HepG2 (cell line): ENCODE results near the gene DSEL. TPM values are rescaled to one million over a fixed set of nuclear protein-coding genes. Genes with fewer than 3 reads are reported as not detected.
A peak's percentile ranks its signal among the peaks of the same experiment; 100 is the strongest.

ENCODE experiments used
- BHLHE40 ChIP-seq: IDR thresholded peaks from 2 replicates; pipeline ENCODE4 v1.6.1; 2011; ENCODE audit warnings: low read length, improper control_type of control experiment
- CBX1 ChIP-seq: IDR thresholded peaks from one replicate; pipeline ENCODE4 v1.6.1; 2016; ENCODE audit warnings: antibody characterized with exemption, low read depth
- EHMT2 ChIP-seq: fragments of 200-600 bp; sonication (generic); IDR thresholded peaks from 2 replicates; pipeline ENCODE4 v1.7.0; 2017; ENCODE audit warnings: antibody characterized with exemption, low read depth, low read length, borderline replicate concordance
- FOXA3 ChIP-seq: IDR thresholded peaks from 2 replicates; pipeline ENCODE4 v1.6.1; 2016; ENCODE audit warnings: missing genetic modification reagents, missing compliant biosample characterization
- GABPB1 ChIP-seq: IDR thresholded peaks from 2 replicates; pipeline ENCODE4 v1.6.1; 2016; ENCODE audit warnings: mild to moderate bottlenecking, missing genetic modification reagents, moderate library complexity, missing compliant biosample characterization
- HES4 ChIP-seq: sonication (generic); formaldehyde crosslinking; IDR thresholded peaks from 2 replicates; pipeline ENCODE4 v1.9.0; 2021; ENCODE audit warnings: mild to moderate bottlenecking, missing genetic modification reagents, borderline replicate concordance
- HNRNPUL1 ChIP-seq: fragments of 200-400 bp; formaldehyde crosslinking; IDR thresholded peaks from 2 replicates; pipeline ENCODE4 v1.6.1; 2017; ENCODE audit warnings: low read depth, mild to moderate bottlenecking, low read length, moderate library complexity
- POLR2A ChIP-seq, 2 experiments: IDR thresholded peaks; 2 replicates each; pipeline ENCODE4 v1.6.1; 2011; ENCODE audit warnings: low read depth in 2 of 2, low read length in 2 of 2, mild to moderate bottlenecking in 1 of 2, moderate library complexity in 1 of 2; ENCODE audit not compliant: insufficient read depth in 1 of 2
- SMAD1 ChIP-seq: sonication (generic); formaldehyde crosslinking; IDR thresholded peaks from 2 replicates; pipeline ENCODE4 v1.4.0; 2020; ENCODE audit warnings: missing genetic modification reagents, low read depth, mild to moderate bottlenecking, borderline replicate concordance
- SOX5 ChIP-seq: IDR thresholded peaks from 2 replicates; pipeline ENCODE4 v1.6.1; 2016; ENCODE audit warnings: borderline replicate concordance
- SP140L ChIP-seq: sonication (generic); formaldehyde crosslinking; IDR thresholded peaks from 2 replicates; pipeline ENCODE4 v1.4.0; 2020; ENCODE audit warnings: missing genetic modification reagents, borderline replicate concordance
- SP4 ChIP-seq: sonication (generic); formaldehyde crosslinking; IDR thresholded peaks from 2 replicates; pipeline ENCODE4 v1.8.1; 2023; ENCODE audit warnings: mild to moderate bottlenecking, missing genetic modification reagents
- TAF1 ChIP-seq: sonication (generic); formaldehyde crosslinking; IDR thresholded peaks from 2 replicates; pipeline ENCODE4 v1.4.0; 2020; ENCODE audit warnings: missing genetic modification reagents
- TAF15 ChIP-seq: fragments of 200-400 bp; formaldehyde crosslinking; IDR thresholded peaks from one replicate; pipeline ENCODE4 v1.6.1; 2018; ENCODE audit warnings: mild to moderate bottlenecking, low read depth, low read length; ENCODE audit not compliant: poor library complexity, severe bottlenecking
- TBL1XR1 ChIP-seq: fragments of 150-350 bp; IDR thresholded peaks from 2 replicates; pipeline ENCODE4 v1.6.1; 2014; ENCODE audit warnings: borderline replicate concordance, low read length; ENCODE audit not compliant: partially characterized antibody
- TBX2 ChIP-seq: sonication (generic); formaldehyde crosslinking; IDR thresholded peaks from 2 replicates; pipeline ENCODE4 v1.5.0; 2020; ENCODE audit warnings: missing genetic modification reagents, mild to moderate bottlenecking, borderline replicate concordance
- TEAD2 ChIP-seq: sonication (generic); formaldehyde crosslinking; IDR thresholded peaks from 2 replicates; pipeline ENCODE4 v1.9.0; 2021; ENCODE audit warnings: missing genetic modification reagents
- ZBTB8A ChIP-seq: sonication (generic); formaldehyde crosslinking; IDR thresholded peaks from 2 replicates; pipeline ENCODE4 v1.4.0; 2020; ENCODE audit warnings: mild to moderate bottlenecking, low read depth, missing genetic modification reagents, borderline replicate concordance
- ZFP91 ChIP-seq: sonication (generic); formaldehyde crosslinking; IDR thresholded peaks from 2 replicates; pipeline ENCODE4 v1.9.0; 2022; ENCODE audit warnings: missing genetic modification reagents, mild to moderate bottlenecking, borderline replicate concordance
- ZKSCAN5 ChIP-seq: sonication (generic); formaldehyde crosslinking; IDR thresholded peaks from 2 replicates; pipeline ENCODE4 v1.5.1; 2020; ENCODE audit warnings: mild to moderate bottlenecking, missing genetic modification reagents
- ZMYM3 ChIP-seq: sonication (generic); formaldehyde crosslinking; IDR thresholded peaks from 2 replicates; pipeline ENCODE4 v1.5.1; 2020; ENCODE audit warnings: mild to moderate bottlenecking, missing genetic modification reagents
- ZNF432 ChIP-seq: sonication (generic); formaldehyde crosslinking; IDR thresholded peaks from 2 replicates; pipeline ENCODE4 v1.5.0; 2020; ENCODE audit warnings: missing genetic modification reagents, mild to moderate bottlenecking, borderline replicate concordance
- ZNF547 ChIP-seq: sonication (generic); formaldehyde crosslinking; IDR thresholded peaks from 2 replicates; pipeline ENCODE4 v1.5.1; 2020; ENCODE audit warnings: mild to moderate bottlenecking, missing genetic modification reagents
- ZNF691 ChIP-seq: sonication (generic); formaldehyde crosslinking; IDR thresholded peaks from 2 replicates; pipeline ENCODE4 v1.4.0; 2020; ENCODE audit warnings: missing genetic modification reagents, low read depth, mild to moderate bottlenecking, borderline replicate concordance
- ZNF790 ChIP-seq: sonication (generic); formaldehyde crosslinking; IDR thresholded peaks from 2 replicates; pipeline ENCODE4 v1.8.0; 2022; ENCODE audit warnings: missing genetic modification reagents, mild to moderate bottlenecking, borderline replicate concordance
- ZNF883 ChIP-seq: sonication (generic); formaldehyde crosslinking; IDR thresholded peaks from 2 replicates; pipeline ENCODE4 v1.5.1; 2020; ENCODE audit warnings: mild to moderate bottlenecking, missing genetic modification reagents; ENCODE audit errors: not compliant biosample characterization
- polyA plus RNA-seq, 8 experiments: library from polyadenylated mRNA; depleted of rRNA in 3 of 8; stranded (reverse) in 7 of 8; unstranded in 1 of 8; fragments of >200 nt; fragmentation: Illumina TruSeq in 4 of 8; extraction: Trizol in 4 of 8; gene quantifications; 2 replicates each; pipeline versions ENCODE4 v1.2.1 to v1.2.3, GENCODE V29; 2011 to 2016; ENCODE audit warnings: low read depth in 4 of 8, missing spikeins in 1 of 8, mixed read lengths in 1 of 8; ENCODE audit not compliant: insufficient read depth in 1 of 8
- total RNA-seq, 5 experiments: library from RNA; depleted of rRNA; stranded (reverse); fragments of >200 nt; fragmentation: Illumina TruSeq; extraction: Trizol; gene quantifications; 2 replicates each; pipeline ENCODE4 v1.2.3, GENCODE V29; 2016; ENCODE audit warnings: low read depth in 1 of 5
- TF ChIP-seq, protein P1 (sequence below): IDR thresholded peaks from 2 replicates; pipeline ENCODE4 v1.6.1; 2016; ENCODE audit warnings: low read depth, control low read depth

DSEL gene
- total and polyA plus RNA-seq, 2 of the 13 experiments (the other 11 are each of a cell fraction or from before 2014, with no cell fraction given), result 0.07 to 0.11 TPM

- TF ChIP-seq, protein P1, sequence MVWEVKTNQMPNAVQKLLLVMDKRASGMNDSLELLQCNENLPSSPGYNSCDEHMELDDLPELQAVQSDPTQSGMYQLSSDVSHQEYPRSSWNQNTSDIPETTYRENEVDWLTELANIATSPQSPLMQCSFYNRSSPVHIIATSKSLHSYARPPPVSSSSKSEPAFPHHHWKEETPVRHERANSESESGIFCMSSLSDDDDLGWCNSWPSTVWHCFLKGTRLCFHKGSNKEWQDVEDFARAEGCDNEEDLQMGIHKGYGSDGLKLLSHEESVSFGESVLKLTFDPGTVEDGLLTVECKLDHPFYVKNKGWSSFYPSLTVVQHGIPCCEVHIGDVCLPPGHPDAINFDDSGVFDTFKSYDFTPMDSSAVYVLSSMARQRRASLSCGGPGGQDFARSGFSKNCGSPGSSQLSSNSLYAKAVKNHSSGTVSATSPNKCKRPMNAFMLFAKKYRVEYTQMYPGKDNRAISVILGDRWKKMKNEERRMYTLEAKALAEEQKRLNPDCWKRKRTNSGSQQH (CRISPR knock-in tag), result no peak
- TF ChIP-seq ZNF691 (CRISPR knock-in tag) (no peak), ZNF883 (no peak), ZKSCAN5 (CRISPR knock-in tag) (no peak), GABPB1 (CRISPR knock-in tag) (peak; percentile 52; the same call in 1 of the 2 replicates), ZFP91 (CRISPR knock-in tag) (peak; percentile 21; the same call in 1 of the 2 replicates), ZBTB8A (CRISPR knock-in tag) (no peak), ZNF790 (CRISPR knock-in tag) (no peak), SP4 (CRISPR knock-in tag) (peak; percentile 66; the same call in 1 of the 2 replicates), CBX1 (no peak), POLR2A (IDR thresholded peaks at IDR 0.05; ENCODE audit: insufficient read depth in 1 of 2, low read depth in 2 of 2, low read length in 2 of 2) (no peak), TAF1 (CRISPR knock-in tag) (no peak), FOXA3 (CRISPR knock-in tag) (no peak), HES4 (CRISPR knock-in tag) (no peak), TEAD2 (CRISPR knock-in tag) (no peak), TBL1XR1 (no peak), HNRNPUL1 (no peak), ZMYM3 (CRISPR knock-in tag) (no peak), TAF15 (no peak), ZNF547 (CRISPR knock-in tag) (peak; percentile 74; the same call in 1 of the 2 replicates), EHMT2 (no peak), BHLHE40 (no peak), SOX5 (CRISPR knock-in tag) (no peak), ZNF432 (CRISPR knock-in tag) (no peak), TBX2 (CRISPR knock-in tag) (peak; percentile 70; the same call in 1 of the 2 replicates), SMAD1 (no peak), SP140L (CRISPR knock-in tag) (no peak)
Measured at GRCh38 chr18:67516539-67517443, at the start of gene DSEL (continued).
